Caco-2 (cell line): ENCODE data around the gene C15orf62. TPM values are rescaled to one million over a fixed set of nuclear protein-coding genes. Genes with fewer than 3 reads are reported as not detected.

Experiments used
- BruUV-seq: library from RNA; stranded (reverse); fragments of 400-500 nt; replicated peaks from 2 replicates; lab custom pipeline; 2021; lab: Mats Ljungman, UMichigan
- CTCF ChIA-PET: fragments of 300-600 bp; sonication (Branson Sonifier 250); formaldehyde crosslinking; loops from one replicate; lab custom pipeline; 2022; ENCODE audit warnings: antibody characterized with exemption; lab: Charles Lee
- POLR2A ChIA-PET: fragments of 300-600 bp; sonication (Branson Sonifier 250); formaldehyde crosslinking; loops from one replicate; lab custom pipeline; 2022; ENCODE audit warnings: antibody characterized with exemption; lab: Charles Lee
- DNase-seq, 2 experiments: peaks; one replicate each; pipeline versions ENCODE4 v3.0.0 to v3.0.0-alpha.2; 2020 to 2022
- H3K27me3 ChIP-seq: replicated peaks from 2 replicates; pipeline ENCODE4 v1.6.0; 2011; ENCODE audit warnings: low read length; ENCODE audit not compliant: control insufficient read depth, insufficient read depth
- H3K36me3 ChIP-seq: 2 replicates; pipeline ENCODE4 v1.5.1; 2011; ENCODE audit warnings: low read length; ENCODE audit not compliant: control insufficient read depth, insufficient read depth
- H3K4me1 ChIP-seq: fragments of 250-450 bp; sonication (Bioruptor Pico); 2 replicates; pipeline ENCODE4 v1.5.1; 2020; ENCODE audit warnings: mild to moderate bottlenecking
- H3K4me3 ChIP-seq: 2 replicates; pipeline ENCODE4 v1.5.1; 2011; ENCODE audit warnings: low read depth, mild to moderate bottlenecking, control low read depth, low read length
- H3K9me3 ChIP-seq: fragments of 250-450 bp; sonication (Bioruptor Pico); 2 replicates; pipeline ENCODE4 v1.5.1; 2020; ENCODE audit warnings: mild to moderate bottlenecking, moderate library complexity
- H3K27ac Mint-ChIP-seq: one replicate; pipeline ENCODE4 v1.8.0; 2022; ENCODE audit warnings: mixed read lengths; ENCODE audit not compliant: unreplicated experiment
- H3K27me3 Mint-ChIP-seq: one replicate; pipeline ENCODE4 v1.8.0; 2022; ENCODE audit warnings: mixed read lengths; ENCODE audit not compliant: insufficient read depth, unreplicated experiment
- H3K36me3 Mint-ChIP-seq: one replicate; pipeline ENCODE4 v1.8.0; 2022; ENCODE audit warnings: mild to moderate bottlenecking, mixed read lengths; ENCODE audit not compliant: insufficient read depth, unreplicated experiment
- H3K4me1 Mint-ChIP-seq: one replicate; pipeline ENCODE4 v1.8.0; 2022; ENCODE audit warnings: low read depth, mixed read lengths; ENCODE audit not compliant: unreplicated experiment
- H3K4me3 Mint-ChIP-seq: one replicate; pipeline ENCODE4 v1.8.0; 2022; ENCODE audit warnings: mild to moderate bottlenecking, moderate library complexity, mixed read lengths; ENCODE audit not compliant: unreplicated experiment
- H3K9me3 Mint-ChIP-seq: one replicate; pipeline ENCODE4 v1.8.0; 2022; ENCODE audit warnings: mixed read lengths; ENCODE audit not compliant: unreplicated experiment
- intact Hi-C: fragments of 100-400 bp; cut with micrococcal nuclease; formaldehyde crosslinking; loops from one replicate; pipeline ENCODE4 v1.10.0; 2022; ENCODE audit not compliant: unreplicated experiment
- total RNA-seq: library from RNA; stranded (reverse); gene quantifications from 2 replicates; pipeline ENCODE4 v1.2.3, GENCODE V29; 2022
- TF ChIP-seq, protein P1 (sequence below), 2 experiments: fragments of 200-600 bp in 1 of 2; IDR thresholded peaks; 1 replicate in 1 of 2; 2 replicates in 1 of 2; pipeline versions ENCODE4 v1.5.1 to v1.8.0; 2011 to 2022; ENCODE audit warnings: antibody characterized with exemption in 1 of 2, control low read depth in 1 of 2, inconsistent platforms in 1 of 2, low read depth in 1 of 2, low read length in 1 of 2, mild to moderate bottlenecking in 1 of 2, moderate library complexity in 1 of 2; ENCODE audit not compliant: insufficient read depth in 1 of 2, severe bottlenecking in 1 of 2, unreplicated experiment in 1 of 2

Gene C15orf62
- total RNA-seq, 1 experiment from 2014 or later, result 1.3 TPM

DNA sequence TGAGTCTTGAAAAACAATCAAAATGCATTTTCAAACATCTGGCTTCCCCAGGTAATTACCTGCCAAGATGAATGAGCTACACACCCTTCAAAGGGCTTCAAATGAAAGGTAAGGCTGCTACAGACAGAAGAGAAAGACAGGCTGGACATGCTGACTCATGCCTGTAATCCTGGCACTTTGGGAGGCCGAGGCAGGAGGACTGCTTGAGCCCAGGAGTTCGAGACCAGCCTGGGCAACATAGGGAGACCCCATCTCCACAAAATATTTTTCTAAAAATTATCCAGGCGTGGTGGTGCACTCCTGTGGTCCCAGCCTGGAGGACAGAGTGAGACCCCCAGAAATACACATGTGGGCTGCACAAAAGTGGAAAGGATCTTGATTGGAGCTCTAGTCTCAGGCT is 22.6 kb downstream of the C15orf62 start:
- Histone ChIP-seq H3K27me3 (no peaks in the 10 kb centered on the region), H3K4me1 (peaks cover 28% of the 10 kb centered on the region), H3K36me3 (no peaks in the 10 kb centered on the region; the same call in 1 of the 2 replicates), H3K9me3 (no peaks in the 10 kb centered on the region), H3K4me3 (no peak overlapping the region)
- Mint-ChIP-seq H3K4me1 (peaks cover 31% of the 10 kb centered on the region), H3K27ac (no peak overlapping the region), H3K27me3 (no peaks in the 10 kb centered on the region), H3K4me3 (no peak overlapping the region), H3K36me3 (no peaks in the 10 kb centered on the region), H3K9me3 (no peaks in the 10 kb centered on the region)
- no peak for DNase-seq
- TF ChIP-seq, protein P1, sequence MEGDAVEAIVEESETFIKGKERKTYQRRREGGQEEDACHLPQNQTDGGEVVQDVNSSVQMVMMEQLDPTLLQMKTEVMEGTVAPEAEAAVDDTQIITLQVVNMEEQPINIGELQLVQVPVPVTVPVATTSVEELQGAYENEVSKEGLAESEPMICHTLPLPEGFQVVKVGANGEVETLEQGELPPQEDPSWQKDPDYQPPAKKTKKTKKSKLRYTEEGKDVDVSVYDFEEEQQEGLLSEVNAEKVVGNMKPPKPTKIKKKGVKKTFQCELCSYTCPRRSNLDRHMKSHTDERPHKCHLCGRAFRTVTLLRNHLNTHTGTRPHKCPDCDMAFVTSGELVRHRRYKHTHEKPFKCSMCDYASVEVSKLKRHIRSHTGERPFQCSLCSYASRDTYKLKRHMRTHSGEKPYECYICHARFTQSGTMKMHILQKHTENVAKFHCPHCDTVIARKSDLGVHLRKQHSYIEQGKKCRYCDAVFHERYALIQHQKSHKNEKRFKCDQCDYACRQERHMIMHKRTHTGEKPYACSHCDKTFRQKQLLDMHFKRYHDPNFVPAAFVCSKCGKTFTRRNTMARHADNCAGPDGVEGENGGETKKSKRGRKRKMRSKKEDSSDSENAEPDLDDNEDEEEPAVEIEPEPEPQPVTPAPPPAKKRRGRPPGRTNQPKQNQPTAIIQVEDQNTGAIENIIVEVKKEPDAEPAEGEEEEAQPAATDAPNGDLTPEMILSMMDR (IDR thresholded peaks at IDR 0.05; ENCODE audit: insufficient read depth in 1 of 2, low read depth in 1 of 2, low read length in 1 of 2, severe bottlenecking in 1 of 2, unreplicated experiment in 1 of 2), result no peak
- CTCF ChIA-PET, result interaction anchor here (0.6 to 0.7 kb wide), 3 partner anchors 84 to 154 kb away, joined by 3 to 7 read pairs (median 3); no protein-coding TSS in a partner anchor
- POLR2A ChIA-PET, result no interaction called here
- intact Hi-C loops, result loop anchor here (2.0 kb wide), 1 partner anchor 54 kb away; no protein-coding TSS in a partner anchor
- no TSS peak for BruUV-seq

DNA sequence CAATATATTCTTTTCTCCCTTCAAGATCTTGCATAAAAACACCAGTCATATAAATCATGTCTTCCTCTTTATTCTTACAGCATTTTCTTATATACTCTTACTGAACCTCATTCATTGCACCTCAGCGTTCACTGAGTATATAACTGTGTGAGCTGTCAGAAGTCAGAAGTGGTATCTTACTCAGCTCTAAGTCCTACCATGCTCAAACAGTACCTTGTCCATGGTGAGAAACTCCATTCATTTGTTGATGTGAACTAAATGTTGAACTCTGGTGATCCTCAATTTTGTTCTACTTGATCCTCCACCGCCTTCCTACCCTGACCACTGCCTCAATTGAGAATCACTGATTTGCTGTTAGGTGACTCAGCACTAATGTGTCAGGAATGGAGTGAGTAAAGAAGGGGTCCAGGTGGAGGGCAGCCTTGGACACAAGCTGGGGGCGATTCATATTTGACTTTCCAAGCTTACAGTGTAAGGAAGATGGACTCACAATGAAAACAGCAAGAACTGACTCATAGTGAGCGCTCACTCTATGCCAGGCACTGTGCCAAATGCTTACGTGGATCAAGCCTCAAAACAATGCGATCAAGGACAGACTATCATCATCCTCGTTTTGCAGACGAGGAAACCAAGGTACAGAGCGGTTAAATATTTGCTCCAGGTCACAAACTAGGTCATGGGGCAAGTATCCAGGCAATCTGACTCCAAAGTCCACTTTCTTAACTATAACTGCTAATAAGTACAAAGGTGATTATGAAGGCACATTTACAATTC is 23.6 kb downstream of the C15orf62 start:
- H3K4me3 Mint-ChIP-seq, result no peak overlapping the region
- no peak overlapping the region for H3K27ac Mint-ChIP-seq
- no peaks in the 10 kb centered on the region for H3K27me3 ChIP-seq
- H3K9me3 ChIP-seq, result no peaks in the 10 kb centered on the region
- CTCF ChIA-PET, result interaction anchor here (0.5 to 0.7 kb wide), 2 partner anchors 9 to 99 kb away, joined by 3 read pairs; no protein-coding TSS in a partner anchor
- peaks cover 25% of the 10 kb centered on the region for H3K4me1 ChIP-seq
- TF ChIP-seq, protein P1 (IDR thresholded peaks at IDR 0.05; ENCODE audit: insufficient read depth in 1 of 2, low read depth in 1 of 2, low read length in 1 of 2, severe bottlenecking in 1 of 2, unreplicated experiment in 1 of 2), result no peak
- DNase-seq, result no peak
- POLR2A ChIA-PET, result no interaction called here
- no peaks in the 10 kb centered on the region; the same call in 1 of the 2 replicates for H3K36me3 ChIP-seq
- H3K4me1 Mint-ChIP-seq, result peaks cover 34% of the 10 kb centered on the region
- H3K27me3 Mint-ChIP-seq, result no peaks in the 10 kb centered on the region
- no peaks in the 10 kb centered on the region for H3K9me3 Mint-ChIP-seq
- H3K36me3 Mint-ChIP-seq, result no peaks in the 10 kb centered on the region
- BruUV-seq, result no TSS peak
- H3K4me3 ChIP-seq, result no peak overlapping the region
- intact Hi-C loops, result loop anchor here (2.0 kb wide), 1 partner anchor 53 kb away; no protein-coding TSS in a partner anchor

DNA sequence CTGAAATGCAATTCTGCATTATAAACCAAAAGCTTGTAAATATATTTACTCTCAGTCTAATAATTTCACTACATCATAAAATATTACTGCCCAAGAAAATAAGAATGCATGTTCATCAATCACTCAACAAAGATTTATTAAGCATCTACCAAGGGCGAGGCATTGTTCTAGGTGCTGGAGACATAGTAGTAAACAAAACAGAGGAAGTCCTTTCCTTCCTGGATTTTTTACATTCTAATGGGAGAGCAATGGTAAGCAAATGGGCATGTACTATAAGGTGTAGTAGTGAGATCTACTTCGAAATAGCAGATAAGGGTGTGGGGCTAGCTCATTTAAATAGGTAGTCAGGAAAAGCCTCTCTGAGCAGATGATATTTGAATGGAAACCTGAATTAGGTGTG is 26.3 kb downstream of the C15orf62 start:
- Histone ChIP-seq H3K36me3 (no peaks in the 10 kb centered on the region; the same call in 1 of the 2 replicates), H3K4me3 (no peak overlapping the region), H3K27me3 (no peaks in the 10 kb centered on the region), H3K4me1 (peaks cover 30% of the 10 kb centered on the region), H3K9me3 (no peaks in the 10 kb centered on the region)
- TF ChIP-seq, protein P1 (IDR thresholded peaks at IDR 0.05; ENCODE audit: insufficient read depth in 1 of 2, low read depth in 1 of 2, low read length in 1 of 2, severe bottlenecking in 1 of 2, unreplicated experiment in 1 of 2), result no peak
- POLR2A ChIA-PET, result no interaction called here
- H3K4me1 Mint-ChIP-seq, result peaks cover 29% of the 10 kb centered on the region
- H3K4me3 Mint-ChIP-seq, result no peak overlapping the region
- no TSS peak for BruUV-seq
- no peak for DNase-seq
- H3K9me3 Mint-ChIP-seq, result no peaks in the 10 kb centered on the region
- H3K36me3 Mint-ChIP-seq, result peaks cover 9% of the 10 kb centered on the region
- H3K27ac Mint-ChIP-seq, result no peak overlapping the region
- intact Hi-C loops, result no loop called here
- no peaks in the 10 kb centered on the region for H3K27me3 Mint-ChIP-seq
- CTCF ChIA-PET, result interaction anchor here (0.5 kb wide), 1 partner anchor 8 kb away, joined by 3 read pairs; no protein-coding TSS in a partner anchor
